HG03460 (cell line): Measurements from ENCODE around the gene NFKB2.

Source experiments
- ATAC-seq: cut with Tn5 transposase; IDR thresholded peaks from one replicate; pipeline ENCODE4 v1.9.1; 2021; ENCODE audit not compliant: unreplicated experiment

Gene NFKB2

DNA sequence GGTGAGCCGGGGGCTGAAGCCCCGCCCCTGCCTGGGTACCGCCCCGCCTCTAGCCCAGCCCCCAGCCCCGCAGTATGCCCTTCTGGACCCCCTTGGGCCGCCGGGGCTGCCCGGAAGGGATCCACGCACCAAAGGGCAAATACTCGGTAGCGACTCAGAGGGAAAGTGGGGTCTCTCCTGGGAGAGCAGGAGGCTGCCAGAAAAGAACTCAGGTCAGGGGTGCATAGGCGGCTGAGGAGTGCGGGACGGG lies 25.9 kb downstream of the NFKB2 start:
- ATAC-seq = no peak

DNA sequence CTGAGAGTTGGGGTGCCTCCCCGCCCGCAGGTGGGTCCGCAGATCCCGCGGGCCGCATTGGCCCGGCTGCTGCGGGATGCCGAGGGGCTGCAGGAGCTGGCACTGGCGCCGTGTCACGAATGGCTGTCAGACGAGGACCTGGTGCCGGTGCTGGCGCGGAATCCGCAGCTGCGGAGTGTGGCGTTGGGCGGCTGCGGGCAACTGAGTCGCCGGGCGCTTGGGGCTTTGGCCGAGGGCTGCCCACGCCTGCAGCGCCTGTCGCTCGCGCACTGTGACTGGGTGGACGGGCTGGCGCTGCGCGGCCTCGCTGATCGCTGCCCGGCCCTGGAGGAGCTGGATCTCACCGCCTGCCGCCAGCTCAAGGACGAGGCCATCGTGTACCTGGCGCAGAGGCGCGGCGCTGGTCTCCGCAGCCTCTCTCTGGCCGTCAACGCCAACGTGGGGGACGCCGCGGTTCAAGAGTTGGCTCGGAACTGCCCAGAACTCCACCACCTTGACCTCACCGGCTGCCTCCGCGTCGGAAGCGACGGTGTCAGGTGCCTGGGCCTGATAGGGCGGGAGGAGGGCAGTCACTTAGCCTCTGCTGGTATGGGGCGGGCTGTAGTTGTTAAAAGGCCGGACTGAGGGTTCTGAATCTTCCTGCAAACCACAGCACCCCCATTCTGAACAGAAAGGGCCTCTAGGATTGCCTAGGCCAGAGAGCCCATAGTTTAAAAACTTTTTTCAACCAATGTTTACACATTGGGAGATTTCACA lies 26.4 kb downstream of the NFKB2 start:
- no peak for ATAC-seq

DNA sequence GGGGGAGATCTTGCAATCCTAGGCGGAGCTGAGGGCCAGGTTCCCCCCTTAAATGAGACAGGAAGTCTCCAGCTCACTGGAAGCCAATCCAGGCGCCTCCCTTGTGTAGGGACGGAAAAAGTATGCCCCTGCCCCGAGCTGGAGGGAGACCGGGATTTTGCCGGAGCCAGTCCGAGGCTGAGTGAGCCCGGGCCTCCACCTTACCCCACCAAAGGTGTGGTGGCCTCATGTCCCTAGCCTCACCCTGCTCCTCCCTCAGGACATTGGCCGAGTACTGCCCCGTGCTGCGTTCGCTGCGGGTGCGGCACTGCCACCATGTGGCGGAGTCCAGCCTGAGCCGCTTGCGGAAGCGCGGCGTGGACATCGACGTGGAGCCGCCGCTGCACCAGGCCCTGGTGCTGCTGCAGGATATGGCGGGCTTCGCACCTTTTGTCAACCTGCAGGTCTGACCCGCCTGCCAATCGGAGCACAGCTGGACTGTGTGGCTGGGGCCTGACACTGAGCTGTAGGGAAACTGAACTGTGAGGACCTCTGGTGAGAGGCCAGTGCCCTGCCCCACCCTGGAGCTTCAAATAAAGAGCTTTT lies 27.1 kb downstream of the NFKB2 start:
- ATAC-seq = peak; percentile 25

DNA sequence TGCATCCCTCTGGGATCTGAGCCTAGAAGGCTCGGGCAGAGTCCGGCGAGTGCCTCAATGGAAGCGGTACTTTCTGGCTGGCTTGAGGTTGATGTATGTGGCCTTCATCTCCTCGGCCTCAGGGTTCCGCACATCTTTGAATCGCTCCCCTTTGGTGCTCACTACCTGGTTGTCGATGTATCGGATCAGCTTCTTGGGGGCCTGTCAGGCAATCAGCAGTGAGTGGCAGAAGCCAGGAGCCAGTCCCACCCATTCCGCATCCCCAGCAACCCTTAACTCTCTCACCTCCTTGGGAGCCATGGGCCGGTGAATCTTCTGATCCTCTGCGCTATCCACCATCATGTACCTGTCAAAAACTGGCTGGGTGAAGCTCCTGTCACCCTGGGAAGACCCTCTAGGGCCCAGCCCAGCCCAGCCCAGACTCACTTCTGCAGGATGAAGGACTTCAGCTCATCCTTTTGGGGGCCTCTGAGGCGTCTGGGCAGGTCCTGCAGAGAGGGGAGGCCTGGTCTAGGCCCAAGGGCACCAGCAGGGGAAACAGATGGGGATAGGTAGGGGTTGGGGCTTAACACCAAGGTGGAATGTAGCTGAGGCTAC lies 28.0 kb downstream of the NFKB2 start:
- ATAC-seq = no peak

DNA sequence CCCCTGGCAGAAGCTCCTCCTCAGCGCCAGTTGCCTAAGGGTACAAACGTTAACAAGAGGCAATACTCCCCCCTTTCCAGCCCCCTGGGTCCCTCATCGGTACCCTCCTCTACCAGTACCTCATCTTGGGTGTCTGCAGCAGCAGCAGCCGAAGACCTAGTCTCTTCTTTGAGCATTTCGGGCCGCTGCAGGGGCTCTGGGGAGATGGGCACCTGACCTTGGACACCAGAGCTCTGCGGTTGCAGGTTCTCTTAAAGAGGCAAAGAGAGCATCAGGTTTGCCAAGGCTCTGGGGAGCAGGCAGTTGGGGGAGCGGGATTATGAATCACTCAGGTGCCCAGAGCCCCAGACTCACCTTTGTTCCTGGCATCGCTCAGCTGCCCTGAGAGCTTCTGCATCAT lies 28.6 kb downstream of the NFKB2 start:
- no peak for ATAC-seq

DNA sequence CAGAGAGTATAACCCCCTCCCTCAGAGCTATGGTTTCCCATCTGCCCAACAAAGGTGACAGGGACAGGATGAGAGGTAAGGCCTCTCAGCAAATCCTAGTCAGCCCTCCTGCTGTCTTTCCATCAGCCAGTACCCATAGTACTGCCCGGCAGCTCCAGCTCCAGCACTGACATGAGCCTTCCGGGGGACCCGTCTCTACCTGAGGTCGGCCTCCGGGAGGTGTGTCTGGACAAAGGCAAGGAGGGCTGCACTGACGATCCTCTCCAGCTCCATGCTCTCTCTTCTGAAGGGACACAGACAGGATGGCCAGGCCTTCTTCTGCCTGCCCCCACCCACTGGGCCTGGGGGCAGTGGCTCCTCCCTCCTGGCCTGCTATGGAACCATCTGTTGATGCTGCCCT lies 29.4 kb downstream of the NFKB2 start:
- ATAC-seq = no peak

DNA sequence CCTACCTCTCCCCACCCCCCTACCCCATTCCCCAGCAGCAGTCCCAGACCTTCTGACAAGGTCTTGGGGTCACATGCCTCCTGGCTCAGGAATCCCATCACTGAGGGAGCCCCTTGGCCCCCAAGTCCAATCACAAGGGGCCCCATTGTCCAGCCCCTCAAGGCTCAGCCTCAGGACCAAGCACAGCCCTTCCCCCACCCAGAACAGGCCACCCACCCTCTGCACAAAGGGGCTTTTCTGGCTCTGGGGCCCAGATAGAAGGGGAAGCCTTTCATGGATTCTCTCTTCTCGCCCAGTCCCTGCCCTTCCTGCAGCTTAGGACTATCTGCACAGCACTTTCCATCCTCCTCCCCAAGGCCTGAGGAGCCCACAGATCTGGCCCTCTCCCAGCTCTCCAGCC lies 29.9 kb downstream of the NFKB2 start:
- no peak for ATAC-seq

DNA sequence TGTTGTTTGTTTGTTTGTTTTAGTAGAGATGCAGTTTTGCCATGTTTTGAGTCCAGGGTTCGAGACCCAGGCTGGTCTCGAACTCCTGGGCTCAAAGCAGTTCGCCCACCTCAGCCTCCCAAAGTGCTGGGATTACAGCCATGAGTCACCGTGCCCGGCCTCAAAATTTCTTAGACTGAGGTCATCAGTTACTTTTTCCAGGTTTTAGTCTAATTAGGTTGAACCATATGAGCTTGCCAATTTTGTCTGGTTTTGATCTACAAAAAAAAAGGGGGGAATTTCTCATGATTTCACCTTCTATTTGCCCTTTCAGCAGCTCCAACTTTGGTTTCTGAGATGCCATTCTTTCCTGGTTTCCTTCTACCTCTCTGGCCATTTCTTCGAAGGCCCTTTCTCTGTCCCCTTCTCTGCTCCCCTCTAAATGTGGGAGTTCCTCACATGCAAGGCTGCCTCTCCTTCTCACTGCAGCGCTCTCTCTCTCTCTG lies 31.3 kb downstream of the NFKB2 start:
- ATAC-seq = no peak

DNA sequence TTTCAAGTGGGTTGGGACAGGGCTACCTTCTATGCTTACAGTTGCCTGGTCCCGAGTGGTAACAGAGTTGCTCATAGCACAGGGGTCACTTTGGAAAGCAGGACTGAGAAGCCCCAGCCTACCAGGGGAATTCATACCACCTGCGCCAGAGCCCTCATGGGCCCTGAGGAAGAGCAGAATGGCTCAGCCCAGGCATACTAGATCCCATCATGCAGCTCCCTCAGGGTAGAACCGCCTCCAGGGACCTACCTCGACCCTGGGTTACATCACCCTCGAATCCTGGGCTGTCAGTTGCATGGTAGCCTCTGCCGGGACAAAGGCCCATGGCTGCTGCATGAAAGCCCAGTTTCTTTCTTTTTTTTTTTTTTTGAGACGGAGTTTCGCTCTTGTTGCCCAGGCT lies 34.0 kb downstream of the NFKB2 start:
- no peak for ATAC-seq

DNA sequence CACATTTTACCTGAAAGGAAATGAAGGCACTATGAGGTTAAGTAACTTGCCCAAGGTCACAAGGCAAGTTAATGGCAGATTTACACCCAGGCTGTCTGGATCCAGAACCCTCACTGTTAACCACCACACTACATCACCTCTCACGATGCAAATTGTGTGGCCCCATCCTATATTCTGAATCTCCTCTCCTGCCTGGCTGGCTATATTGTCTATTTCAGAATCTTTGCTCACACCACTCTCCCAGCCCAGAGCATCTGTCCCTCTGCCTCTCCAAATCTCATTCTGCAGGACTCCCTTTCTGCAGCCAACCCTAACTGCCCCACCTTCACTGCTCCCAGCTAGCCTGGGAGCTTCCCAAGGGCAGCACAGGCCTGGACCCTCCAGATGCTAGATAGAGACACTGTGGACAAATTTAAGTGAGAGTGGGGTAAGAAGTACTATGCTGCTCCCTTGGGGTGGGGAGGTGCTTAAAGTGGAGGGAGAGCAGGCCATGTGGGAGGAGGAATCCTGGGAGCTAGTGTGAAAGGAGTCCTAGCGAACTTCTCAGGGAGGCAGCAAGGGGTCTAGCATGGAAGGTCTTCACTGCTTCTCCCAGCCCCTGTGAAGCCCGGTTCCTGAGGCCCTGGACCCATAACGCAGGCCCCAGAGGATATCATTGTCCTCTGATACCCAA lies 36.1 kb downstream of the NFKB2 start:
- ATAC-seq = no peak

DNA sequence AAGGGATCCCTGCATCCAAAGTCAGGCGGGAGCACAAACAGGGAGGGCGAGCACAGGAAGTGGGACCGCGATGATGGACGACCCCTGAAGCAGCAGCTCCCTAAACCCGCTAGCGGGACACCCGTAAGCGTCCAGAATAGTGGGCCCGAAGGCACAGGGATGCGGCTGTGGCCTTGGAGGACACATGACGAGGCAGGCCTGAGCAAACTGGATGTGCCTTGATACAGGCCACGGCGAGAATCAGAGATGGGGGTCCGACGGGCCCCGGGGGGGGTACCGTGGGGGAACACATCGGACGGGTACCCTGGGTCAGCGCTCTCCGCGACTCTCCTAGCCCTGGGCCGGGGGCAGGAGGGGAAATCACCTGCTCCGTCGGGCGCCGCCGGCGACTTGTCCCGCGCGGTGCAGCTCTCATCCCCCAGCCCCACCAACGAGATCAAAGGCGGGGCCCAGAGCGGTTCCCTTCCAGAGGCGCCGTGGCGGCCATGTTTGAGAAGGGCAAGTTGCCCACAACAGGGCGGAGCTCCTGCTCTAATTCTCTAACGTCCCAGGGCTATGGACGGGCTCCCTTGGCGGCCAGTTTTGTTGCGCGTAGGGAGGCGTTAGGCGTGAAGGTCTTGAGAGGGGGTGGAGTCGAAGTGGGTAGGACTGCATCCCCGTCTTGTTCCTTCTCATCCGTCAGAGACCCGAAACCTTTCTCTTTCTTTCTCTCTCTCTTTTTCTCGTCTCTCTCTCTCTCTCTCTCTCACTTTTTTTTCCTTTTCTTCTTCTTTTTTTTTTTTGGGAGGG lies 36.9 kb downstream of the NFKB2 start, which contains the start of gene CUEDC2:
TSS of gene CUEDC2 (minus strand) at position 413 of the 789 bp plus-strand sequence. CDS start 7,386 bp downstream, outside the sequence.
- ATAC-seq = peak; percentile 81

DNA sequence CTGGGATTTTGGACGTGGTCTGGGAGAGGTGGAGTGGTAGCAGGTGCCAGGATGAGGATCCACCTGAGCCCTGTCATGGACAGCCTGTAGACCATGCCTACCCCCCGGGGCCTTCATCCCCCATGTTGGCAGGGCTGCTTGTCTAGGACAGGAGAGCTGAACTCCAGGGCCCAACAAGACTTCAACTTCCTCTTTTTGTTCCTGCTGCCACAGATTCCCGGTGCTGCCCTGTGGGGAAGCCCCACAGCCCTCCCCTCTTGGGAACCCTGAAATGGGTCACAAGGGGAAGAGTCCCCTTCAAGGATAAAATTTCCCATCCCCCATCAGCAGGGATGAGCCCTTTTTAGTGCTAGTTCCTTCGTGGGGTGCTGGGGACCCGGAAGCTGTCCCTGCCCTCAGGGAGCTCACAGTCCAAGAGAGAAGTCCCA lies 38.1 kb downstream of the NFKB2 start:
- no peak for ATAC-seq

DNA sequence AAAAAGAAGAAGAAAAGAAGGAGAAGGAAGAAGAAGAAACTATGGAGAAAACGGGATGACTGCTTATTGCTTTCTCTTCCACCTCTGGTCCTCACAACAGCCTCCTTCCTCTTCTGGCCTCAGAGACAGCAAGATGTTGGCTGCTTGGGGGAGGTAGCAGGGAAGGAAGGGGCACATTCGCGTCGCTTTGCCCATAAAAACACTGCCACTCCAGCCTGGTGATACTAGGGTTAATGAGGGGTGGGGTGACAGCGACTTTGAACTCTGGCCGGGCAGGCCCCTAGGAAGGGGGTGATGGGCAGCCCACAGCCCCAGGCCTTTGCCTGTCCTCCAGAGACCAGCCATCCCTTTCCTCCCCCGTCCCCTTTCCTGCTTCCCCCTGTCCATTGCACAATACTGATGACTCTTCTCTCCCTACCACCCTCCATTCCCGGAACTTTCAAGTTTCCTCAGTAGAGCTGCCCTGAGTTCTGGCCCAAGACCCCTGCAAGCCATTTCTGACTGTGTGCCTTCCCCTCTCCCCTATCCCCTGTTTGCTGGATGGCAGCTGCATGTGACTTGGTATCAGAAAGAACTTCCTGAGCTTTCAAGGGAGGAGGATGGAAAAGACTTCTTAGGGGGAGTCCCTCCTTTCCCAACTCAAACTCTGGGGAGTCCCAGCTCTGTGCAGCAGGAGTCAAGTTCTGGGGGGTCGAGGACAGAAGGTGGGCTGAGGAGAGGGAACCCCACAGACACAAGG lies 39.1 kb downstream of the NFKB2 start:
- ATAC-seq = no peak

DNA sequence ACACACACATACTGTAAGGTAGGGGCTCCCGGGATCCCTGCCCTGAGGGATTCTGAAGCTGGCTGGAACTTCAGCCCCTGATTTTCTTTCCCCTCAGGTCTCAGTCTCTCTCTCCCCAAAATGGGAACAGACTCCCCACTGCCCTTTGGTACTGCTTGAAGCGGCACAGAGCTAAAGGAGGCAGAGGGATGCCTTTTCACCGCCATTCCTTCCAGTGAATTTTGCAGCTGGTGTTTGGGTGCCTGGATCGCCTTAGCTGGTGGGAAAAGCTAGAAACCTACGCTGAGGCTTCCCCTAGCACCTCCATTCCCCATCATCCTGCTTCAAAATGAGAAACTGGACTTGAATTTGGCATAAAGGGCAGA lies 39.6 kb downstream of the NFKB2 start:
- no peak for ATAC-seq

DNA sequence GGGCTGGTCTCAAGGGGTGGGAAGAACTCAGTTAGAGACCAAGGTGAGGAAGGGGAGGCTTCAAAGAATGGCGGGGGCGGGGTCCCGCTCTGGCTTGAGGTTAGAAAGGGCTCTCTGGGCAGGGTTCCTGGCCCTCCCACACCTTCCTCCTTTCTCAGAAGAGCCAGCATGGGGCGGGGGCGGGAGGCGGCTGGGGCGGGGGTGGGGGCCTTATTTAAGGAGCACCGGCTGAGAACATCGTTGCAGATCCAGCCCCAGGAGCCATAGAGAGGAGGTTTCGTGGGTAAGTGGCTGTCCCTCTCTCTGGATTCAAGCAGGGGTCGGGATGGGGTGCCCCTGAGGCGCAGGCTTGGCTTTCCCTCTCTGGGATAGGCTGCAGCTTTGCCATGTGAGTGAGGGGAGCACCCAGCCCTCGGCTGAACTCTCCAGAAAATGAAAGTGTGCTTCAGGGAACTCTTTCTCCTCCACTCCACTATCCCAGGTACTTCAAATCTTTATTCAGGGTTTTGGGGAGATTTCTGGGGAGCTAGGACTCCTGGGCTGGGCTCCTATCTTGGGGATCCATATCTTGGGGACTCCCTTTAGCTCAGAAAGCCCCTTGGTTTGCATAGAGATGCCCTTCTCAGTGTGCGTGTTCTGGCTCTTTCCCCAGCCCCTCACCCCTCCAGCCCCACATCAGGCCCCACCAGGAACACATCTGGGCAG lies 40.2 kb downstream of the NFKB2 start:
- ATAC-seq = no peak

DNA sequence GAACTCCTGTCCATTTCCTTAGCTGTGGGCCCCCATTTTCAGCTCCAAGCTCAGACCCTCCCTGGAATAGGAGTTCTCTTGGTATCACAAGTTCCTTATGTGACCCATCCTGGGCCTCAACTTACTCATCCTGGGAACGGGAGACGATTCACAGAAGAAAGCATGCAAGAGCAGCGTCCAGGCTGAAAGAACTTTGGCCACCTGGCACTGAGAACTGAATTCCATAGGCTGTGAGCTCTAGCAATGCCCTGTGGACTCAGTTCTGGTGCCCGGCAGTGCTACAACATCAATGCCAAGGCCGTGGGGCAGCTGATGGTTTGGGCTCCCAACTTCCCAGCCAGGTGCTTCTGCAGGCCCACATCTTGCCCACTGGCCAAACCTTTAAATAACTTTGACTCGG lies 40.8 kb downstream of the NFKB2 start:
- no peak for ATAC-seq

DNA sequence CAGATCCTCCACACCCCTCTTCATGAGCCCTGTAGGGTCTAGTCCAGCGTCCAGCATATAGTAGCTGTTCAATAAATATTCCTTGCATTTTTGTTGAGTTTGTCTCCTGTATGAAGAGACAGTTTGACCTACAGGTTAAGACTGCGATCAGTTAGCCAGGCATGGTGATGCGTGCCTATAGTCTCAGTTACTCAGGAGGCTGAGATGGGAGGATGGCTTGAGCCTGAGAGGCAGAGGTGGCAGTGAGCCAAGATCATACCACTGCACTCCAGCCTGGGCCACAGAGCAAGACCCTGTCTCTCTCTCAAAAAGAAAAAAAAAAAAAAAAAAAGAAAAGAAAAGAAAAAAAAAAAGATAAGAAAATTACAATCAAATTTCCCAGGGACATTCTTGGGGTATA lies 42.0 kb downstream of the NFKB2 start:
- no peak for ATAC-seq

DNA sequence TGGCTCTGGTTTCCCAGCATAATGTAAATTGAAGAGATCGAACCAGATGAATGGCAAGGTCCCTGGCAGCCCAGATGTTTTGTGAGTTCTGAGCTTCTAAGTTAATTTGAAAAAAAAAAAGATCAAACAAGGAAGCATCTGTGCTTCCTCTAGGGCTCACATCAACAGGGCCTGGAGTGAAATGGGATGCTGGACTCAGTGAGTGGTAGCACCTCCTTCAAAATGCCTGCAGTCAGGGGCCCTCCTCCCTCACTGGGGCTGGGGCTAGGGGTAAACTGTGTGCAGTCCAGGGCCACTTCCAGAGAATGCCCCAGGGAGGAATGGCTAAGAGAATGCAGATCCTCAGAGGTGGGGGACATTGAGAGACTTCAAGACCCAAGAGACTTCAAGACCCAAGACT lies 42.9 kb downstream of the NFKB2 start:
- no peak for ATAC-seq

DNA sequence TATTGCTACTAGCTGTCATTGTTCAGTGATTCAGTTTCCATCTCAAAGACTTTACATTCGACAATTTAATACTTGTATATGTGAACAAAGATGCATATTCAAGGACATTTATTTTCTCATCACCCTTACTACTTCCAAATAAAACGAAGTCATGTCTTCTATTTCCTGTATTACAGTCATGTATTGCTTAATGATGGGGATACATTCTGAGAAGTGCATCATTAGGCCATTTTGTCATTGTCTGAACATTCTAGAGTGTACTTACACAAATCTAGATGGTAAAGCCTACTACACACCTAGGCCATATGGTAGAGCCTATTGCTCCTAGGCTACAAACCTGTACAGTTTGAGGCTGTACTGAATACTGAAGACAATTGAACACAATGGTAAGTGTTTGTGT lies 49.3 kb downstream of the NFKB2 start:
- no peak for ATAC-seq
